ENCODE results near the gene CLMN.

- TF ChIP-seq CTCF (IDR thresholded peaks at IDR 0.05; ENCODE audit: control extremely low read depth in 1 of 3, insufficient read depth in 1 of 3, low read depth in 1 of 3, low read length in 3 of 3) = peak in 1 of 3 experiments; percentile 19; a peak in 1 of 4 replicates
- TF ChIP-seq EP300 (IDR thresholded peaks at IDR 0.05; ENCODE audit: borderline replicate concordance in 1 of 2, low read depth in 2 of 2, low read length in 2 of 2) = no peak
- peak in 1 of 2 experiments; percentile 64; a peak in 2 of 3 replicates for TF ChIP-seq POLR2A (IDR thresholded peaks at IDR 0.05; ENCODE audit: control extremely low read depth in 1 of 2, low read depth in 2 of 2, low read length in 2 of 2)
- no peak for TF ChIP-seq CHD1 (IDR thresholded peaks at IDR 0.05; ENCODE audit: low read depth, low read length)
- no peak for TF ChIP-seq ATF2 (IDR thresholded peaks at IDR 0.05; ENCODE audit: low read length)
- TF ChIP-seq POLR2AphosphoS5 (IDR thresholded peaks at IDR 0.05; ENCODE audit: low read depth, low read length) = 0 out of 2 replicates have a peak, but pooled peaks have one; percentile 17
- peak; percentile 74 for TF ChIP-seq TAF1 (IDR thresholded peaks at IDR 0.05; ENCODE audit: low read depth, low read length)
- TF ChIP-seq YY1 (IDR thresholded peaks at IDR 0.05; ENCODE audit: low read depth, low read length) = no peak
Measured at GRCh38 chr14:95359994-95360826, 40.5 kb upstream of the CLMN start.

All from H1 (cell line).